HG03159 (cell line): ENCODE data around the gene NBEAL2.

ENCODE experiments used
- ATAC-seq: cut with Tn5 transposase; IDR thresholded peaks from one replicate; pipeline ENCODE4 v1.9.1; 2021; ENCODE audit warnings: mild to moderate bottlenecking, moderate library complexity; ENCODE audit not compliant: unreplicated experiment

The NBEAL2 gene

GRCh38 chr3:46998121-46998851, 18.8 kb downstream of the NBEAL2 start:
- ATAC-seq = no peak

- ATAC-seq = no peak
These were observed 19.5 kb downstream of the NBEAL2 start for GRCh38 chr3:46998852-46999515.

- no peak for ATAC-seq
These were observed 20.2 kb downstream of the NBEAL2 start for GRCh38 chr3:46999516-47000197.

GRCh38 chr3:47000198-47000815, 20.8 kb downstream of the NBEAL2 start:
- no peak for ATAC-seq

GRCh38 chr3:47000922-47001730, 21.7 kb downstream of the NBEAL2 start:
- no peak for ATAC-seq

GRCh38 chr3:47001731-47002170, 22.3 kb downstream of the NBEAL2 start:
- ATAC-seq = no peak

- ATAC-seq = no peak
These were observed 22.9 kb downstream of the NBEAL2 start for GRCh38 chr3:47002171-47003055.

GRCh38 chr3:47003056-47003410, 23.6 kb downstream of the NBEAL2 start:
- no peak for ATAC-seq

GRCh38 chr3:47003461-47004368, 24.2 kb downstream of the NBEAL2 start:
- ATAC-seq = no peak

- no peak for ATAC-seq
These were observed 25.1 kb downstream of the NBEAL2 start for GRCh38 chr3:47004369-47005211.

GRCh38 chr3:47005212-47006144, 26.0 kb downstream of the NBEAL2 start:
- ATAC-seq = no peak

GRCh38 chr3:47006145-47006651, 26.7 kb downstream of the NBEAL2 start:
- ATAC-seq = no peak

- ATAC-seq = no peak
These were observed 27.5 kb downstream of the NBEAL2 start for GRCh38 chr3:47007001-47007400.

GRCh38 chr3:47007482-47008233, 28.2 kb downstream of the NBEAL2 start:
- no peak for ATAC-seq

GRCh38 chr3:47008234-47008796, 28.8 kb downstream of the NBEAL2 start:
- ATAC-seq = no peak
